Testis (tissue), 3 donors: Measurements from ENCODE around the gene HTR4. TPM values are rescaled to one million over a fixed set of nuclear protein-coding genes. Genes with fewer than 3 reads are reported as not detected.
"Not testable (repeated sequence)": the region's sequence is repeated elsewhere in the genome, so short reads cannot be mapped to it uniquely, and the experiment has no call there.

Experiments
- DNase-seq: peaks from one replicate; pipeline ENCODE4 v3.0.0-alpha.2; 2019
- H3K27ac ChIP-seq, 2 donors: fragments of 200-600 bp; sonication (generic); one replicate each; pipeline ENCODE4 v1.5.1; 2019
- H3K27me3 ChIP-seq: fragments of 200-600 bp; sonication (generic); one replicate; pipeline ENCODE4 v1.5.1; 2019
- H3K36me3 ChIP-seq: fragments of 200-600 bp; sonication (generic); one replicate; pipeline ENCODE4 v1.5.1; 2017; ENCODE audit warnings: low read depth; ENCODE audit errors: missing control alignments
- H3K4me1 ChIP-seq: fragments of 200-600 bp; sonication (generic); one replicate; pipeline ENCODE4 v1.5.1; 2019
- H3K4me3 ChIP-seq, 2 donors: fragments of 200-600 bp; sonication (generic); one replicate each; pipeline ENCODE4 v1.5.1; 2017 to 2019
- H3K9me3 ChIP-seq: fragments of 200-600 bp; sonication (generic); one replicate; pipeline ENCODE4 v1.5.1; 2017
- CTCF ChIP-seq, 3 experiments: fragments of 450-650 bp in 2 of 3; fragments of 200-600 bp in 1 of 3; sonication (generic) in 1 of 3; IDR thresholded peaks; one replicate each; pipeline ENCODE4 v1.5.1; 2016 to 2019; ENCODE audit warnings: antibody characterized with exemption in 3 of 3, mild to moderate bottlenecking in 2 of 3, moderate library complexity in 1 of 3
- POLR2A ChIP-seq: fragments of 450-650 bp; IDR thresholded peaks from one replicate; pipeline ENCODE4 v1.6.1; 2017; ENCODE audit warnings: antibody characterized with exemption, mild to moderate bottlenecking, moderate library complexity
- WGBS, 2 donors: methylation state at CpG; one replicate each; pipeline ENCODE4 v1.1.5; 2018; 5-methylcytosine and 5-hydroxymethylcytosine counted together
- intact Hi-C: fragments of 100-400 bp; cut with DNase I; formaldehyde crosslinking; loops from one replicate; pipeline ENCODE4 v1.15.1; 2023; ENCODE audit warnings: low total_unique reads
- polyA plus RNA-seq: library from polyadenylated mRNA; stranded (reverse); fragments of 350-450 nt; fragmentation: Illumina TruSeq; extraction: RNeasy Lipid Tissue Mini Kit (QIAGEN cat#74804); gene quantifications from one replicate; pipeline ENCODE4 v1.2.3, GENCODE V29; 2014; ENCODE audit warnings: low read depth, low replicate concordance; ENCODE audit not compliant: insufficient read depth
- total RNA-seq, 2 donors: library from RNA; depleted of rRNA; stranded (reverse); fragments of >200 nt; gene quantifications; one replicate each; pipeline ENCODE4 v1.2.3, GENCODE V29; 2016

HTR4 gene
- total and polyA plus RNA-seq, 3 donors from 2014 or later, result 0.17 to 0.63 (median 0.56) TPM

GRCh38 chr5:148683651-148684050, 29.3 kb upstream of the HTR4 start:
- TF ChIP-seq CTCF (IDR thresholded peaks at IDR 0.05), result no peak
- no peak for TF ChIP-seq POLR2A
- intact Hi-C loops, result no loop called here
- Histone ChIP-seq H3K27ac (no peak overlapping the region), H3K9me3 (no peaks in the 10 kb centered on the region), H3K27me3 (no peaks in the 10 kb centered on the region), H3K4me3 (no peak overlapping the region), H3K36me3 (no peaks in the 10 kb centered on the region), H3K4me1 (no peaks in the 10 kb centered on the region)
- DNase-seq, result no peak
- 87 to 91% methylated on average over 2 of the region's 2 CpGs for WGBS, 2 donors

GRCh38 chr5:148682058-148683026, 28.0 kb upstream of the HTR4 start:
- H3K4me3 ChIP-seq, result no peak overlapping the region
- H3K9me3 ChIP-seq, result no peaks in the 10 kb centered on the region
- intact Hi-C loops, result no loop called here
- H3K4me1 ChIP-seq, result no peaks in the 10 kb centered on the region
- no peak for DNase-seq
- no peaks in the 10 kb centered on the region for H3K27me3 ChIP-seq
- WGBS, 2 donors, result 72% methylated on average over 8 of the region's 8 CpGs
- no peak overlapping the region for H3K27ac ChIP-seq
- TF ChIP-seq CTCF (IDR thresholded peaks at IDR 0.05), result no peak
- no peak for TF ChIP-seq POLR2A
- H3K36me3 ChIP-seq, result no peaks in the 10 kb centered on the region

GRCh38 chr5:148681157-148682057, 27.1 kb upstream of the HTR4 start:
- no peaks in the 10 kb centered on the region for H3K36me3 ChIP-seq
- 67 to 73% methylated on average over 6 of the region's 6 CpGs for WGBS, 2 donors
- intact Hi-C loops, result no loop called here

GRCh38 chr5:148673704-148674103, 19.4 kb upstream of the HTR4 start:
- intact Hi-C loops, H3K27me3 ChIP-seq: not testable (repeated sequence)
- 81 to 89% methylated on average over 6 of the region's 6 CpGs for WGBS, 2 donors

More at GRCh38 chr5:148681157-148682057, 27.1 kb upstream of the HTR4 start:
- no peak overlapping the region for H3K27ac ChIP-seq
- no peak for TF ChIP-seq POLR2A
- TF ChIP-seq CTCF (IDR thresholded peaks at IDR 0.05), result no peak
- no peak overlapping the region for H3K4me3 ChIP-seq
- no peaks in the 10 kb centered on the region for H3K4me1 ChIP-seq
- H3K27me3 ChIP-seq, result no peaks in the 10 kb centered on the region
- DNase-seq, result no peak
- no peaks in the 10 kb centered on the region for H3K9me3 ChIP-seq

GRCh38 chr5:148666353-148666752, 12.0 kb upstream of the HTR4 start:
- WGBS, 2 donors, result 73 to 78% methylated on average over 4 of the region's 4 CpGs
- no peaks in the 10 kb centered on the region for H3K4me1 ChIP-seq

More at GRCh38 chr5:148673704-148674103, 19.4 kb upstream of the HTR4 start:
- not testable (repeated sequence) for H3K4me1 ChIP-seq, H3K4me3 ChIP-seq, H3K27ac ChIP-seq, H3K36me3 ChIP-seq, H3K9me3 ChIP-seq, DNase-seq

More at GRCh38 chr5:148666353-148666752, 12.0 kb upstream of the HTR4 start:
- no peaks in the 10 kb centered on the region for H3K27me3 ChIP-seq
- H3K36me3 ChIP-seq, result no peaks in the 10 kb centered on the region
- intact Hi-C loops, result no loop called here
- DNase-seq, result no peak
- H3K9me3 ChIP-seq, result no peaks in the 10 kb centered on the region
- H3K27ac ChIP-seq, result no peak overlapping the region
- H3K4me3 ChIP-seq, result no peak overlapping the region
- TF ChIP-seq CTCF (IDR thresholded peaks at IDR 0.05) (no peak), POLR2A (no peak)
